Osteocyte (in vitro differentiated cells): Measurements from ENCODE around the gene MYLK2. TPM values are rescaled to one million over a fixed set of nuclear protein-coding genes. Genes with fewer than 3 reads are reported as not detected.

Experiments used
- DNase-seq: peaks from one replicate; pipeline ENCODE4 v3.0.0; 2021; ENCODE audit warnings: mixed read lengths; ENCODE audit not compliant: unreplicated experiment; ENCODE audit errors: extremely low spot score
- H3K27ac Mint-ChIP-seq: one replicate; pipeline ENCODE4 v1.8.0; 2021; ENCODE audit warnings: mild to moderate bottlenecking, mixed read lengths; ENCODE audit not compliant: unreplicated experiment
- H3K27me3 Mint-ChIP-seq: one replicate; pipeline ENCODE4 v1.8.0; 2021; ENCODE audit warnings: mixed read lengths; ENCODE audit not compliant: unreplicated experiment
- H3K36me3 Mint-ChIP-seq: one replicate; pipeline ENCODE4 v1.8.0; 2021; ENCODE audit warnings: mixed read lengths; ENCODE audit not compliant: unreplicated experiment
- H3K4me1 Mint-ChIP-seq: one replicate; pipeline ENCODE4 v1.8.0; 2021; ENCODE audit warnings: mixed read lengths; ENCODE audit not compliant: unreplicated experiment
- H3K4me3 Mint-ChIP-seq: one replicate; pipeline ENCODE4 v1.8.0; 2021; ENCODE audit warnings: mild to moderate bottlenecking, moderate library complexity, mixed read lengths; ENCODE audit not compliant: unreplicated experiment
- H3K9me3 Mint-ChIP-seq: one replicate; pipeline ENCODE4 v1.8.0; 2021; ENCODE audit warnings: mixed read lengths; ENCODE audit not compliant: unreplicated experiment
- CTCF ChIP-seq: fragments of 200-600 bp; sonication (generic); IDR thresholded peaks from 2 replicates; pipeline ENCODE4 v1.5.0; 2021; ENCODE audit warnings: antibody characterized with exemption, mild to moderate bottlenecking, moderate library complexity
- total RNA-seq: library from RNA; stranded (reverse); gene quantifications from 2 replicates; pipeline ENCODE4 v1.2.1, GENCODE V29; 2021

Gene MYLK2
- total RNA-seq, 1 donor from 2014 or later: 0.27 TPM

- DNase-seq: no peak
- Mint-ChIP-seq H3K4me1 (peaks cover 9% of the 10 kb centered on the region), H3K27ac (no peak overlapping the region)
Observed at GRCh38 chr20:31856516-31856915, 37.4 kb downstream of the MYLK2 start.

GRCh38 chr20:31857861-31858759 is 39.0 kb downstream of the MYLK2 start:
- Mint-ChIP-seq H3K27ac (no peak overlapping the region), H3K9me3 (no peaks in the 10 kb centered on the region), H3K27me3 (peaks cover 36% of the 10 kb centered on the region), H3K4me1 (peaks cover 11% of the 10 kb centered on the region), H3K4me3 (no peak overlapping the region), H3K36me3 (no peaks in the 10 kb centered on the region)
- no peak for TF ChIP-seq CTCF
- no peak for DNase-seq

More at GRCh38 chr20:31856516-31856915, 37.4 kb downstream of the MYLK2 start:
- no peak overlapping the region for H3K4me3 Mint-ChIP-seq
- H3K27me3 Mint-ChIP-seq: peaks cover 34% of the 10 kb centered on the region
- no peaks in the 10 kb centered on the region for H3K36me3 Mint-ChIP-seq
- H3K9me3 Mint-ChIP-seq: no peaks in the 10 kb centered on the region
- TF ChIP-seq CTCF: no peak

GRCh38 chr20:31858760-31859083 is 39.6 kb downstream of the MYLK2 start:
- no peaks in the 10 kb centered on the region for H3K36me3 Mint-ChIP-seq
- no peaks in the 10 kb centered on the region for H3K9me3 Mint-ChIP-seq
- H3K4me3 Mint-ChIP-seq: no peak overlapping the region

GRCh38 chr20:31859266-31859997 is 40.3 kb downstream of the MYLK2 start:
- Mint-ChIP-seq H3K27ac (no peak overlapping the region), H3K27me3 (peaks cover 36% of the 10 kb centered on the region), H3K36me3 (no peaks in the 10 kb centered on the region), H3K9me3 (no peaks in the 10 kb centered on the region), H3K4me1 (peaks cover 11% of the 10 kb centered on the region), H3K4me3 (no peak overlapping the region)
- DNase-seq: no peak
- no peak for TF ChIP-seq CTCF

More at GRCh38 chr20:31858760-31859083, 39.6 kb downstream of the MYLK2 start:
- TF ChIP-seq CTCF: no peak
- Mint-ChIP-seq H3K4me1 (peaks cover 11% of the 10 kb centered on the region), H3K27me3 (peaks cover 36% of the 10 kb centered on the region), H3K27ac (no peak overlapping the region)
- no peak for DNase-seq

GRCh38 chr20:31859998-31860380 is 40.8 kb downstream of the MYLK2 start:
- H3K4me3 Mint-ChIP-seq: no peak overlapping the region
- H3K27me3 Mint-ChIP-seq: peaks cover 36% of the 10 kb centered on the region
- no peak for TF ChIP-seq CTCF
- no peaks in the 10 kb centered on the region for H3K9me3 Mint-ChIP-seq
- no peak overlapping the region for H3K27ac Mint-ChIP-seq
- no peaks in the 10 kb centered on the region for H3K36me3 Mint-ChIP-seq
- DNase-seq: no peak
- H3K4me1 Mint-ChIP-seq: peaks cover 11% of the 10 kb centered on the region
